NCI-H2029 treated with DMSO at 0.1 percent for 48 hours (cell line): ENCODE measurements around the gene SPECC1L.
A peak's percentile ranks its signal among the peaks of the same experiment; 100 is the strongest.

Experiments
- DNase-seq: peaks from one replicate; lab custom pipeline; 2025; lab: John Stamatoyannopoulos, UW

SPECC1L gene

GRCh38 chr22:24401931-24402367 is 131.3 kb downstream of the SPECC1L start:
- no peak for DNase-seq

GRCh38 chr22:24402460-24403192 is 132.0 kb downstream of the SPECC1L start:
- peak; percentile 66 for DNase-seq

- DNase-seq, result no peak
These were observed 132.7 kb downstream of the SPECC1L start for GRCh38 chr22:24403346-24403745.

- no peak for DNase-seq
These were observed 134.1 kb downstream of the SPECC1L start for GRCh38 chr22:24404561-24405275.

GRCh38 chr22:24405631-24406321 is 135.1 kb downstream of the SPECC1L start:
- DNase-seq, result no peak

GRCh38 chr22:24406322-24407277 is 136.0 kb downstream of the SPECC1L start:
- no peak for DNase-seq

GRCh38 chr22:24407278-24407665 is 136.6 kb downstream of the SPECC1L start:
- DNase-seq, result no peak

- no peak for DNase-seq
These were observed 137.3 kb downstream of the SPECC1L start for GRCh38 chr22:24407884-24408283.

GRCh38 chr22:24408630-24409029 is 138.0 kb downstream of the SPECC1L start:
- no peak for DNase-seq

GRCh38 chr22:24409707-24410106 is 139.1 kb downstream of the SPECC1L start:
- no peak for DNase-seq

GRCh38 chr22:24410110-24410856 is 139.7 kb downstream of the SPECC1L start:
- DNase-seq, result no peak

- no peak for DNase-seq
These were observed 140.8 kb downstream of the SPECC1L start for GRCh38 chr22:24411256-24412004.

GRCh38 chr22:24412274-24412673 is 141.6 kb downstream of the SPECC1L start:
- no peak for DNase-seq

- DNase-seq, result no peak
These were observed 142.6 kb downstream of the SPECC1L start for GRCh38 chr22:24413271-24413670.

- DNase-seq, result no peak
These were observed 143.2 kb downstream of the SPECC1L start for GRCh38 chr22:24413736-24414385.

- no peak for DNase-seq
These were observed 143.9 kb downstream of the SPECC1L start for GRCh38 chr22:24414523-24414922.

- DNase-seq, result no peak
These were observed 144.6 kb downstream of the SPECC1L start for GRCh38 chr22:24414984-24415945.

- no peak for DNase-seq
These were observed 145.5 kb downstream of the SPECC1L start for GRCh38 chr22:24416095-24416494.

- DNase-seq, result no peak
These were observed 146.0 kb downstream of the SPECC1L start for GRCh38 chr22:24416611-24417010.
